ENCODE results near the gene NRN1L. TPM values are rescaled to one million over a fixed set of nuclear protein-coding genes. Genes with fewer than 3 reads are reported as not detected.
A peak's percentile ranks its signal among the peaks of the same experiment; 100 is the strongest.

Gene NRN1L
- total RNA-seq, 8 experiments from 2014 or later: 0.33 to 1.3 (median 0.68) TPM; not detected in 2

- H3K4me3 ChIP-seq: no peak overlapping the region
- in situ Hi-C loops (cut with MboI; ENCODE audit: low pct_unique_long_range_greater_than_20kb in 2 of 9, low sequenced_read_pairs in 9 of 9, unreplicated experiment in 9 of 9): no loop called here
- H3K27ac ChIP-seq: no peak overlapping the region
- peaks cover 3 to 8% of the 10 kb centered on the region in 2 donors for H3K4me1 ChIP-seq (replicated peaks in 1 of 2)
- WGBS, 10 experiments: 100% methylated on average over 1 of the region's 14 CpGs; no CpG with 5 or more reads in 9 of the 10 experiments
- ATAC-seq (replicated peaks in 6 of 8): no peak
Observed at GRCh38 chr16:67930191-67930590, 45.5 kb downstream of the NRN1L start.

- Histone ChIP-seq H3K4me1 (replicated peaks in 1 of 2) (peaks cover 3 to 8% of the 10 kb centered on the region in 2 donors), H3K4me3 (no peak overlapping the region), H3K27ac (no peak overlapping the region)
- no peak for ATAC-seq (replicated peaks in 6 of 8)
- WGBS, 10 experiments: 93% methylated on average over 3 to 6 of the region's 17 CpGs; no CpG with 5 or more reads in 8 of the 10 experiments
- in situ Hi-C loops (cut with MboI; ENCODE audit: low pct_unique_long_range_greater_than_20kb in 2 of 9, low sequenced_read_pairs in 9 of 9, unreplicated experiment in 9 of 9): no loop called here
Observed at GRCh38 chr16:67930678-67931211, 46.1 kb downstream of the NRN1L start.

- Histone ChIP-seq H3K4me3 (no peak within 1 kb of the TSS), H3K4me1 (replicated peaks in 1 of 2) (peaks cover 4 to 10% of the 10 kb centered on the region in 2 donors), H3K27ac (no peak within 1 kb of the TSS)
- in situ Hi-C loops (cut with MboI; ENCODE audit: low pct_unique_long_range_greater_than_20kb in 2 of 9, low sequenced_read_pairs in 9 of 9, unreplicated experiment in 9 of 9): no loop called here
- WGBS, 10 experiments: 67 to 100% (median 95%) methylated on average over 1 to 5 of the region's 15 CpGs; no CpG with 5 or more reads in 4 of the 10 experiments
- ATAC-seq (replicated peaks in 6 of 8): no peak
Observed at GRCh38 chr16:67931712-67932461, 47.2 kb downstream of the NRN1L start, which contains the start of gene CTRL. TSS of gene CTRL (minus strand) at chr16:67931862. CDS start at chr16:67931852, 10 bp downstream.

- Histone ChIP-seq H3K27ac (no peak overlapping the region), H3K4me1 (replicated peaks in 1 of 2) (peaks cover 7 to 14% of the 10 kb centered on the region in 2 donors), H3K4me3 (no peak overlapping the region)
- 92 to 100% (median 97%) methylated on average over 1 to 4 of the region's 4 CpGs; no CpG with 5 or more reads in 5 of the 10 experiments for WGBS, 10 experiments
- in situ Hi-C loops (cut with MboI; ENCODE audit: low pct_unique_long_range_greater_than_20kb in 2 of 9, low sequenced_read_pairs in 9 of 9, unreplicated experiment in 9 of 9): no loop called here
- no peak for ATAC-seq (replicated peaks in 6 of 8)
Observed at GRCh38 chr16:67932462-67932840, 47.8 kb downstream of the NRN1L start.

- no peak overlapping the region for H3K27ac ChIP-seq
- in situ Hi-C loops (cut with MboI; ENCODE audit: low pct_unique_long_range_greater_than_20kb in 2 of 9, low sequenced_read_pairs in 9 of 9, unreplicated experiment in 9 of 9): no loop called here
- peaks cover 7 to 14% of the 10 kb centered on the region in 2 donors for H3K4me1 ChIP-seq (replicated peaks in 1 of 2)
- ATAC-seq (replicated peaks in 6 of 8): no peak
- H3K4me3 ChIP-seq: peak overlapping the region in 1 of 5 donors; percentile 80
- WGBS, 10 experiments: 33 to 100% (median 83%) methylated on average over 1 to 6 of the region's 7 CpGs; no CpG with 5 or more reads in 4 of the 10 experiments
Observed at GRCh38 chr16:67933805-67934204, 49.1 kb downstream of the NRN1L start.

GRCh38 chr16:67934306-67935100 lies 49.8 kb downstream of the NRN1L start:
- peak overlapping the region in 1 of 2 donors; percentile 68 for H3K27ac ChIP-seq
- WGBS, 10 experiments: 40 to 100% (median 40%) methylated on average over 1 of the region's 13 CpGs; no CpG with 5 or more reads in 7 of the 10 experiments
- H3K4me3 ChIP-seq: peak overlapping the region; percentile 62 to 99 (median 80)
- peaks cover 7 to 14% of the 10 kb centered on the region in 2 donors for H3K4me1 ChIP-seq (replicated peaks in 1 of 2)
- in situ Hi-C loops (cut with MboI; ENCODE audit: low pct_unique_long_range_greater_than_20kb in 2 of 9, low sequenced_read_pairs in 9 of 9, unreplicated experiment in 9 of 9): no loop called here
- no peak for ATAC-seq (replicated peaks in 6 of 8)

- Histone ChIP-seq H3K4me1 (replicated peaks in 1 of 2) (peaks cover 7 to 14% of the 10 kb centered on the region in 2 donors), H3K27ac (peak overlapping the region; percentile 18 to 68), H3K4me3 (peak overlapping the region; percentile 62 to 99 (median 80))
- in situ Hi-C loops (cut with MboI; ENCODE audit: low pct_unique_long_range_greater_than_20kb in 2 of 9, low sequenced_read_pairs in 9 of 9, unreplicated experiment in 9 of 9): no loop called here
- 0 to 30% (median 7%) methylated on average over 1 to 3 of the region's 13 CpGs; no CpG with 5 or more reads in 5 of the 10 experiments for WGBS, 10 experiments
- peak in 2 of 8 experiments; percentile 0 to 25 for ATAC-seq (replicated peaks in 6 of 8)
Observed at GRCh38 chr16:67935101-67935401, 50.4 kb downstream of the NRN1L start.

GRCh38 chr16:67935402-67936123 lies 50.9 kb downstream of the NRN1L start:
- 0% methylated on average over 1 to 10 of the region's 55 CpGs; no CpG with 5 or more reads in 7 of the 10 experiments for WGBS, 10 experiments
- in situ Hi-C loops (cut with MboI; ENCODE audit: low pct_unique_long_range_greater_than_20kb in 2 of 9, low sequenced_read_pairs in 9 of 9, unreplicated experiment in 9 of 9): no loop called here

More at GRCh38 chr16:67935402-67936123, 50.9 kb downstream of the NRN1L start:
- peak overlapping the region; percentile 62 to 99 (median 80) for H3K4me3 ChIP-seq
- H3K4me1 ChIP-seq (replicated peaks in 1 of 2): peaks cover 7 to 14% of the 10 kb centered on the region in 2 donors
- peak; percentile 81 to 96 (median 95) for ATAC-seq (replicated peaks in 6 of 8)
- peak overlapping the region; percentile 75 to 79 for H3K27ac ChIP-seq

Other genes starting within 250 kb of the NRN1L start
- gene CARMIL2, start 239.7 kb upstream of the NRN1L start, total RNA-seq: 1 to 10 TPM in 6 of 8 experiments, under 1 TPM in 2; 0.66 to 6.9 (median 2.9) TPM
- gene ACD, start 224.6 kb upstream of the NRN1L start, total RNA-seq: 10 to 100 TPM in 7 of 8 experiments, 1 to 10 TPM in 1; 7.1 to 31.2 (median 20.4) TPM
- 10 to 100 TPM in 4 of 8 experiments, 1 to 10 TPM in 3, not detected in 1; 2.5 to 14.2 (median 12.4) TPM for gene PARD6A, start 223.9 kb upstream of the NRN1L start, total RNA-seq
- gene ENKD1, start 218.1 kb upstream of the NRN1L start, total RNA-seq: 10 to 100 TPM; 10.8 to 26.0 (median 17.4) TPM
- 1 to 10 TPM; 1.9 to 4.9 (median 2.9) TPM for gene C16orf86, start 218.1 kb upstream of the NRN1L start, total RNA-seq
- gene GFOD2, start 165.6 kb upstream of the NRN1L start, total RNA-seq: 10 to 100 TPM; 13.1 to 48.8 (median 30.5) TPM
- 10 to 100 TPM in 2 of 8 experiments, 1 to 10 TPM in 6; 4.3 to 19.8 (median 7.6) TPM for gene RANBP10, start 78.3 kb upstream of the NRN1L start, total RNA-seq
- gene TSNAXIP1, start 78.0 kb upstream of the NRN1L start, total RNA-seq: 10 to 100 TPM in 1 of 8 experiments, 1 to 10 TPM in 7; 1.0 to 13.0 (median 3.0) TPM
- 10 to 100 TPM; 17.6 to 26.9 (median 23.1) TPM for gene THAP11, start 42.6 kb upstream of the NRN1L start, total RNA-seq
- 100 to 1,000 TPM in 5 of 8 experiments, 10 to 100 TPM in 3; 52.2 to 122 (median 108) TPM for gene NUTF2, start 38.0 kb upstream of the NRN1L start, total RNA-seq
- 10 to 100 TPM; 21.4 to 42.8 (median 34.0) TPM for gene CENPT, start 37.2 kb upstream of the NRN1L start, total RNA-seq
- gene EDC4, start 11.8 kb upstream of the NRN1L start, total RNA-seq: 10 to 100 TPM; 25.2 to 60.8 (median 46.9) TPM
- 10 to 100 TPM in 6 of 8 experiments, 1 to 10 TPM in 2; 7.2 to 35.2 (median 13.9) TPM for gene PSKH1, start 8.4 kb downstream of the NRN1L start, total RNA-seq
- 1 to 10 TPM in 6 of 8 experiments, under 1 TPM in 2; 0.66 to 3.7 (median 2.3) TPM for gene CTRL, start 47.0 kb downstream of the NRN1L start, total RNA-seq
- gene PSMB10, start 52.0 kb downstream of the NRN1L start, total RNA-seq: 100 to 1,000 TPM in 1 of 8 experiments, 10 to 100 TPM in 7; 22.7 to 134 (median 36.9) TPM
- 10 to 100 TPM in 4 of 8 experiments, 1 to 10 TPM in 4; 3.2 to 20.0 (median 8.0) TPM for gene LCAT, start 59.2 kb downstream of the NRN1L start, total RNA-seq
- gene SLC12A4, start 83.8 kb downstream of the NRN1L start, total RNA-seq: 10 to 100 TPM in 4 of 8 experiments, 1 to 10 TPM in 4; 5.0 to 54.9 (median 21.4) TPM
- under 1 TPM in 1 of 8 experiments, not detected in 7; 0.66 TPM for gene DPEP3, start 95.6 kb downstream of the NRN1L start, total RNA-seq
- gene DPEP2, start 114.6 kb downstream of the NRN1L start, total RNA-seq: under 1 TPM in 3 of 8 experiments, not detected in 5; 0.13 to 0.57 (median 0.42) TPM
- gene DPEP2NB, start 131.0 kb downstream of the NRN1L start, total RNA-seq: not detected
- gene DDX28, start 138.3 kb downstream of the NRN1L start, total RNA-seq: 10 to 100 TPM in 3 of 8 experiments, 1 to 10 TPM in 5; 5.6 to 15.8 (median 9.0) TPM
- gene DUS2, start 138.4 kb downstream of the NRN1L start, total RNA-seq: 10 to 100 TPM in 7 of 8 experiments, 1 to 10 TPM in 1; 9.0 to 19.2 (median 12.8) TPM
- 10 to 100 TPM; 14.0 to 27.0 (median 19.1) TPM for gene NFATC3, start 200.5 kb downstream of the NRN1L start, total RNA-seq